Activated T-cell treated with anti-CD3 and anti-CD28 coated beads, Interleukin-2, amount 50 U/mL, for 48 hours (primary cell): ENCODE measurements around the gene MAML3.
A peak's percentile ranks its signal among the peaks of the same experiment; 100 is the strongest.

ENCODE experiments used
- DNase-seq, 2 experiments: peaks; one replicate each; pipeline ENCODE4 v3.0.0-alpha.2; 2020

The MAML3 gene

DNA sequence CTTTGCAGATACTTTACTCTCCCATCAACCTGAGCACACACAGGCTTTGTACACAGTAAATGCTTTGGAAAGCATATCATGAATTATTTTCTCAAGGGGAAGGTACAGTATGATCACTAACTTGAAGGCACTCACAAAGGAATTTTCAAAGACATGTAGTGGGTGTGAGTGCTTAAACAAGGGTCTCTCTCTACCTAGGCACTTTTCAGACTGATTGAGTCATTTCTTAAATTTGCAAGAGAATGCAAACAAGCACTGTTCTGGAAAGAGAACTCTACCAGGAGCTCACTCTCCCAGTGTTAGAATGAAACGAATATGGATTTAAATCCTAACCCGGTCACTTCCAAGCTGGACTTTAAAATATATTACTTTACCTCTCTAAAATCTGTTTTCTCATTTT is 85.7 kb downstream of the MAML3 start:
- no peak for DNase-seq

GRCh38 chr4:140066031-140066930 is 87.7 kb downstream of the MAML3 start:
- DNase-seq = no peak

DNA sequence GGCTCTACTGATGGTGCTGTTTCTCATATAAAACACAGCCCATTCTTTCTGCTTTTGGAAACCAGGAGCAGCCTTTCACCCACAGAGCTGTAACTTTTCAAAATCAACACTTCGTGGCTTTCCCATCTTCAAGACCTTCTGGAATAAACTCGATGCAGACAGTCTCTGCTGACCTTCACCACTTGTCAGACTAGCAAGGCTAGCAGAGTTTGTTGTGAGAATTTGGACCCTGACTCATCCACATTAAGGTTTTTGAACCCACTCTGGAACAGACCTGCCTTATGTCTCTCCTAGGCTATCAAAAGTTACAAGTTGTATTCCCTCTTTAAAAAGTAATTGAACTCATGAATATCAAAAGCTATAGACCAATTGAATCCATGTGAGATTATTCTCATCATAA is 88.6 kb downstream of the MAML3 start:
- no peak for DNase-seq

DNA sequence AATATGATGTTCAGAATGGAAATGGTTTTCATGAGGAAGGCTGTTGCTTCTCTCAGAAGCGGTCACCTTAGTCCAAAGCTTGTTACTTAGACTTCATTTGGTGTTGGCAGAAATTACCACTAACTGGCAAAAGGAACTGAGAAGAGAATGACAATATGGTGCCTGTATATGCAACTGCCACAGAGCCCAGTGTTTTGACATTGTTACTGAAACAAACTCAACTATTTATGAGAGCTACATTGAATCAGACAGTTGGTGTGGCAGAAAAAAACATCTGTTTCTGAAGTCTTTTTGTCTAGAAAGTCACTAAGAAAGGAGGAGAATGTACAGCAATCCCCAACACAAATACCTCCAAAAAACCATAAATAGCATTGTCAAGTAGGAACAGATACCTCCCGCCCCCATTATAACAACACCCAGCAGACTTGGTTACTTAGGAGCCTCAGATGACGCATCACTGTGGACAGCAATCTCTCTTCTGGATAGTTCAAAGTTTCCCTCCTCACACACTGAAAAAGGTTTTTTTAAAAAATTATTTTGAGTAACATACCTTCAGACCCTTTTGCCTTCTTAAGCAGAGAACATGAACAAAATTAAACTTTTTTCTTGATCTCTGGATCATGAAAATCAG is 92.2 kb downstream of the MAML3 start:
- DNase-seq = no peak

DNA sequence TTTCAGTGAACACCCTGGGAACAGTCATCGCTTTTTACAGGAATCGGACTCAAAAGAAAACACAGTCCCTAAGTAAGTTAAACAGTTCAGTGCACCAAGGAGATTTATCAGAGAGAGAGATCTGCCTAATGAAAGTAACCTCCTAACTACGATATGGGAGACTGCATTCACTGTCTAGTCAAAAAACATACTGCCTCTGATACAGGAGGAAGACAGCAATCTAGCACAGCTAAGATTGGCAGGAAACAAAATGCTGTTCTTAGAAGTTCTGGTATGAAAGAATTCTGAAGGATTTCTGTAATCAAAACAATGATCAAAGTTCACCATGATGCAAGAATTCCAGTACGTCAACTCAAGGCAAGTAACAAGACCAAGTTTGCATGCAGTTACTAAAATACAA is 92.8 kb downstream of the MAML3 start:
- no peak for DNase-seq

DNA sequence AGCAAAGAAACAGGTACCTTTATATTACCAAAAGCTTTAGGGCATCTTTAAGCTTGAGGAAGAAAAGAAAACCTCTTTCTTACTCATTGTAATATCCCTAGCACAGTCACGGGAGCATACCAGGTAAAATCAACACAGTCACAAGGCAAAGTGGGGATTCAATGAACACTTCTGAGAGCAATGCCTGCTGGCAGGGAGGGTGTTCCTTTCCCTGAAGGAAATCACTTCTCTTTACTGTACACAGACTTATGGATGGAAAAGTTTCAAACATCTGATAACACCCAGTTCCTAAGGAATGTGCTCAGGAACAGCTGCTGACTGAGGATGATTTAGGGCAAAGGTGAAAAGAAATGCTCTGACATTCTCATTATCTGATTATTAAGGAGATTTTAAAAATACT is 94.8 kb downstream of the MAML3 start:
- no peak for DNase-seq

DNA sequence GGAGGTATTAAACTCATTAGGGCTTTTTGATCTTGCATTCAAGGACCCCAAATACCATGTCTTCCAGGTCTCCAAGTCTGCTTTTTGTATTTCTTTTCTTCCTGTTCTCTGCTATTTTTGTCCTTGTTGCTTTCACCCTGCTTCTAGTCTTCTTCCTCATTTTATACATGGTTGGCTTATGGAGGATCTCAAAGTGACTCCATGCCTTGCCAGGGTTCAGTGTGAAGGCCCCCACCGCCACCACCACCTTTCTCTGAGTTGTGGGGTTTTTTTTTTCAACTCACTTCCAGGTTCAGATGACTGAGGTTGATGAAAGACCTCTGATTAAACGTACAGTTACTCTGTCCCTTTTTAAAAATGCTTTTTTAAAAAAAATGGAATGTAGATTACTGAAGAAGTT is 96.3 kb downstream of the MAML3 start:
- DNase-seq = no peak

GRCh38 chr4:140056015-140056414 is 98.0 kb downstream of the MAML3 start:
- no peak for DNase-seq

- DNase-seq = no peak
Observed at GRCh38 chr4:140054861-140055260, 99.1 kb downstream of the MAML3 start.

GRCh38 chr4:140053185-140053584 is 100.8 kb downstream of the MAML3 start:
- no peak for DNase-seq

GRCh38 chr4:140052050-140052449 is 101.9 kb downstream of the MAML3 start:
- peak; percentile 40 to 47 for DNase-seq

DNA sequence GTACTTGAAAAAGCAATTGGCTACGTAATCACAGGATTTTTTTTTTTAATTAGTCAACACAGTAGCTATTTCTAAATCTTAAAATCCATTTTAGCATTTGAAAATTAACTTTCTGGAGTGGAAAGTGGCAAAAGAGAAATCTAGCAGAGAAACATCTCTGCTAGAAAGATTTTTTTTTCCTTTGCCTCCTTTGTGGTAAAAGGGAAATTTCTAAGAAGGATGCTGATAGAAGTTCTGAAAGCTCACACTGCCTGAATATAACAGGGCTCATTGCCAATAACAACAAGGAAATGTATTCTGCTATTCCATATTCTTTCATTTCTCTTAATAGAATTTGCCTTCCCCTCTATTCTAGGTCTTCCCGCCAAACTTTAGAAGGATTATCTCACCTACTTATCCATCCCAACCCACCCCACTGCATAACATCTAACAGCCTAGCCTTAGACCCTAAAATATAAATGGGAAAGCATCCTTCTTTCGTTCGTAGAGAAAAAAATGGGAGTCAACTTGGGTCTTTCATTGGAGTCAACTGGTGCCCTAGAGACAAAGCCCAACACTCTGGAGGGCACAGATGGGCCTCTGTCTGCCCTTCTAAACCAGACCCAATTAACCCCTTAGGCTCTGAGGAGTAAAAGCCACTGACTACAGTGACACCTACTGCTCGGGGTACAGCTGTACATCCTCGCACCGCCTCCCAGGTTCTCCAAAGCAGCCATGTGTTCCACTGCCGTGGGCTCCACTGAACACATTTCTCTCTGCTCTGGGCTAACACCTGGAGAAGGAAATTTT is 103.9 kb downstream of the MAML3 start:
- peak; percentile 44 to 46 for DNase-seq

GRCh38 chr4:140049024-140049848 is 104.7 kb downstream of the MAML3 start:
- DNase-seq = peak; percentile 39 to 55

GRCh38 chr4:140048419-140048995 is 105.5 kb downstream of the MAML3 start:
- no peak for DNase-seq

GRCh38 chr4:140047786-140048185 is 106.2 kb downstream of the MAML3 start:
- no peak for DNase-seq

- DNase-seq = no peak
Observed at GRCh38 chr4:140047017-140047640, 106.9 kb downstream of the MAML3 start.

- no peak for DNase-seq
Observed at GRCh38 chr4:140046543-140046942, 107.4 kb downstream of the MAML3 start.

GRCh38 chr4:140046016-140046415 is 108.0 kb downstream of the MAML3 start:
- no peak for DNase-seq

- DNase-seq = no peak
Observed at GRCh38 chr4:140044337-140044902, 109.6 kb downstream of the MAML3 start.

GRCh38 chr4:140042634-140043033 is 111.3 kb downstream of the MAML3 start:
- DNase-seq = no peak

- no peak for DNase-seq
Observed at GRCh38 chr4:140038031-140038533, 115.9 kb downstream of the MAML3 start.
